GM12878 (cell line): ENCODE results near the gene CDH4. TPM values are rescaled to one million over a fixed set of nuclear protein-coding genes. Genes with fewer than 3 reads are reported as not detected.

Experiments
- ATAC-seq: fragments of 200-7000 bp; cut with Tn5 transposase; 3 replicates; pipeline ENCODE4 v1.9.1; 2020; ENCODE audit warnings: mild to moderate bottlenecking, moderate library complexity
- BruUV-seq: library from RNA; stranded (reverse); fragments of 400-500 nt; replicated peaks from 2 replicates; lab custom pipeline; 2021; lab: Mats Ljungman, UMichigan
- CTCF ChIA-PET: fragments of 300-600 bp; sonication (Branson Sonifier 250); formaldehyde crosslinking; extraction: SDS; loops from one replicate; lab custom pipeline; 2021; ENCODE audit warnings: inconsistent platforms; lab: Yijun Ruan, JAX
- POLR2A ChIA-PET: fragments of 350-600 bp; formaldehyde crosslinking; extraction: SDS; loops from one replicate; lab custom pipeline; 2021; ENCODE audit warnings: inconsistent platforms; lab: Charles Lee
- RAD21 ChIA-PET: fragments of 300-600 bp; sonication (Branson Sonifier 250); formaldehyde crosslinking; loops from one replicate; lab custom pipeline; 2023; ENCODE audit warnings: antibody characterized with exemption; ENCODE audit not compliant: unreplicated experiment; lab: Charles Lee
- SMC1A ChIA-PET: fragments of 300-600 bp; sonication (Branson Sonifier 250); formaldehyde crosslinking; loops from one replicate; lab custom pipeline; 2023; ENCODE audit not compliant: unreplicated experiment, uncharacterized antibody; lab: Charles Lee
- DNase-seq: peaks from one replicate; pipeline ENCODE4 v3.0.0-alpha.2; 2011; ENCODE audit warnings: low read depth, low spot score
- FAIRE-seq: peaks from 3 replicates; lab custom pipeline; 2011; peaks lifted over from hg19 to GRCh38; lab: Jason Lieb, UNC
- H2AFZ ChIP-seq: 2 replicates; pipeline ENCODE4 v1.6.0; 2011; ENCODE audit warnings: low read depth, low read length, control low read depth; ENCODE audit not compliant: control insufficient read depth
- H3K27ac ChIP-seq: 2 replicates; pipeline ENCODE4 v1.5.1; 2011; ENCODE audit warnings: control low read depth; ENCODE audit not compliant: control insufficient read depth, insufficient read depth
- H3K27me3 ChIP-seq, 2 experiments: replicated peaks in 1 of 2; 2 replicates each; pipeline versions ENCODE4 v1.6.0 to v1.6.1; 2011; ENCODE audit warnings: low read length in 1 of 2; ENCODE audit not compliant: control insufficient read depth in 2 of 2, insufficient read depth in 2 of 2
- H3K36me3 ChIP-seq, 2 experiments: 2 replicates each; pipeline ENCODE4 v1.5.1; 2011; ENCODE audit warnings: low read length in 1 of 2; ENCODE audit not compliant: control insufficient read depth in 2 of 2, insufficient read depth in 2 of 2
- H3K4me1 ChIP-seq: 2 replicates; pipeline ENCODE4 v1.6.1; 2011; ENCODE audit warnings: mild to moderate bottlenecking, low read length, moderate library complexity, mixed read lengths; ENCODE audit not compliant: control insufficient read depth, insufficient read depth
- H3K4me2 ChIP-seq: 2 replicates; pipeline ENCODE4 v1.6.0; 2011; ENCODE audit warnings: control low read depth; ENCODE audit not compliant: control insufficient read depth, insufficient read depth
- H3K4me3 ChIP-seq: fragments of 200-600 bp; sonication (generic); 2 replicates; pipeline ENCODE4 v1.5.1; 2016
- H3K79me2 ChIP-seq: 2 replicates; pipeline ENCODE4 v1.6.0; 2011; ENCODE audit warnings: low read length; ENCODE audit not compliant: control insufficient read depth, insufficient read depth
- H3K9ac ChIP-seq: 2 replicates; pipeline ENCODE4 v1.8.0; 2011; ENCODE audit warnings: low read length, control low read depth, mixed read lengths; ENCODE audit not compliant: control insufficient read depth, insufficient read depth
- H3K9me3 ChIP-seq: replicated peaks from 3 replicates; pipeline ENCODE4 v1.5.1; 2011; ENCODE audit warnings: mild to moderate bottlenecking, low read length; ENCODE audit not compliant: control insufficient read depth, insufficient read depth
- H4K20me1 ChIP-seq: 2 replicates; pipeline ENCODE4 v1.6.0; 2011; ENCODE audit not compliant: control insufficient read depth, insufficient read depth
- E2F4 ChIP-seq: IDR thresholded peaks from 2 replicates; pipeline ENCODE4 v1.6.1; 2012; ENCODE audit warnings: low read depth, low read length, improper control_type of control experiment
- RAD51 ChIP-seq: fragments of 450-650 bp; IDR thresholded peaks from 2 replicates; pipeline ENCODE4 v1.6.1; 2016; ENCODE audit warnings: moderate library complexity, mild to moderate bottlenecking, inconsistent platforms
- SMC3 ChIP-seq: IDR thresholded peaks from 2 replicates; pipeline ENCODE4 v1.6.1; 2011; ENCODE audit warnings: low read length, improper control_type of control experiment, borderline replicate concordance
- STAT3 ChIP-seq: IDR thresholded peaks from 2 replicates; pipeline ENCODE4 v1.6.1; 2011; ENCODE audit warnings: low read depth, low read length, improper control_type of control experiment
- TARDBP ChIP-seq: IDR thresholded peaks from 2 replicates; pipeline ENCODE4 v1.6.1; 2016; ENCODE audit warnings: borderline replicate concordance
- ZBED1 ChIP-seq: IDR thresholded peaks from 2 replicates; pipeline ENCODE4 v1.6.1; 2016; ENCODE audit warnings: borderline replicate concordance
- ZBTB40 ChIP-seq: fragments of 450-650 bp; IDR thresholded peaks from 2 replicates; pipeline ENCODE4 v1.6.1; 2016; ENCODE audit warnings: mild to moderate bottlenecking, moderate library complexity, borderline replicate concordance
- ZNF622 ChIP-seq: fragments of 450-650 bp; IDR thresholded peaks from 2 replicates; pipeline ENCODE4 v1.6.1; 2017; ENCODE audit warnings: mild to moderate bottlenecking, inconsistent platforms
- ZNF687 ChIP-seq: fragments of 450-650 bp; IDR thresholded peaks from 2 replicates; pipeline ENCODE4 v1.6.1; 2017; ENCODE audit warnings: mild to moderate bottlenecking, moderate library complexity
- ZZZ3 ChIP-seq: IDR thresholded peaks from 2 replicates; pipeline ENCODE4 v1.6.1; 2011; ENCODE audit warnings: low read depth; ENCODE audit not compliant: control insufficient read depth, insufficient read length
- WGBS: methylation state at CpG from one replicate; pipeline ENCODE4 v1.1.6; 2016; ENCODE audit warnings: low lambda C conversion rate; ENCODE audit not compliant: insufficient replicate concordance, insufficient coverage; ENCODE audit errors: missing lambda C conversion rate; 5-methylcytosine and 5-hydroxymethylcytosine counted together
- in situ Hi-C: fragments of 300-500 bp; cut with MboI; formaldehyde crosslinking; loops from 9 replicates; pipeline ENCODE4 v1.14.3; 2018; ENCODE audit warnings: mixed read lengths
- intact Hi-C: fragments of 100-400 bp; cut with micrococcal nuclease; formaldehyde crosslinking; loops from one replicate; pipeline ENCODE4 v1.14.2; 2022; ENCODE audit not compliant: unreplicated experiment
- polyA plus RNA-seq, 11 experiments: library from polyadenylated mRNA; depleted of rRNA in 4 of 11; unstranded in 6 of 11; stranded (reverse) in 5 of 11; fragments of >200 nt; fragmentation: Nextera tagmentation in 4 of 11; fragmentation: Illumina TruSeq in 1 of 11; extraction: Ambion mirVana in 4 of 11; extraction: Trizol in 1 of 11; gene quantifications; 1 replicate in 1 of 11; 2 replicates in 10 of 11; pipeline versions ENCODE4 v1.2.1 to v1.2.3, GENCODE V29; 2011 to 2016; ENCODE audit warnings: inconsistent platforms in 2 of 11, missing spikeins in 2 of 11, low read depth in 1 of 11
- total RNA-seq, 4 experiments: library from RNA; depleted of rRNA in 3 of 4; stranded (reverse); fragments of >200 nt in 3 of 4; fragmentation: Illumina TruSeq in 1 of 4; extraction: Trizol in 1 of 4; gene quantifications; 2 replicates each; pipeline versions ENCODE4 v1.2.1 to v1.2.3, GENCODE V29; 2013 to 2021

CDH4 gene
- total and polyA plus RNA-seq, 10 of the 15 experiments (the other 5 are each of a cell fraction or from before 2014, with no cell fraction given) = not detected

- ChIA-PET SMC1A (no interaction called here), RAD21 (no interaction called here)
- Histone ChIP-seq H3K9ac (no peak overlapping the region), H3K79me2 (no peaks in the 10 kb centered on the region), H3K36me3 (no peaks in the 10 kb centered on the region), H3K4me2 (no peak overlapping the region), H2AFZ (no peak overlapping the region), H3K27ac (no peak overlapping the region)
- TF ChIP-seq TARDBP = no peak
- TF ChIP-seq ZBED1 = no peak
- no peak for TF ChIP-seq E2F4
- no peak for TF ChIP-seq ZBTB40
- no peak for TF ChIP-seq ZNF622
- TF ChIP-seq SMC3 = no peak
- no peak for TF ChIP-seq RAD51
- TF ChIP-seq ZNF687 = no peak
- no peak for TF ChIP-seq ZZZ3
- TF ChIP-seq STAT3 = no peak
- TF ChIP-seq, all 136 proteins: peak for 0
- intact Hi-C loops = no loop called here
- ATAC-seq = no peak
- POLR2A ChIA-PET = no interaction called here
- CTCF ChIA-PET = no interaction called here
- no peak for FAIRE-seq
- BruUV-seq = no TSS peak
- Histone ChIP-seq H3K4me1 (no peaks in the 10 kb centered on the region), H4K20me1 (no peaks in the 10 kb centered on the region), H3K9me3 (no peaks in the 10 kb centered on the region), H3K4me3 (no peak overlapping the region), H3K27me3 (no peaks in the 10 kb centered on the region)
- WGBS = 58% methylated on average over 8 of the region's 8 CpGs
- in situ Hi-C loops = no loop called here
- DNase-seq = no peak
Observed at GRCh38 chr20:61739832-61740118, 487.7 kb downstream of the CDH4 start.
